OCI-LY1 (cell line): Measurements from ENCODE around the gene CS.
A peak's percentile ranks its signal among the peaks of the same experiment; 100 is the strongest.

Experiments
- H2AFZ ChIP-seq: fragments of 200-600 bp; sonication (generic), shearing (Covaris generic); 2 replicates; pipeline ENCODE4 v1.6.0; 2014; ENCODE audit warnings: antibody characterized with exemption, mild to moderate bottlenecking, low read length
- H3F3A ChIP-seq: fragments of 200-600 bp; sonication (generic), shearing (Covaris generic); 2 replicates; pipeline ENCODE4 v1.6.0; 2014; ENCODE audit warnings: mild to moderate bottlenecking, antibody characterized with exemption, low read length, moderate library complexity; ENCODE audit not compliant: insufficient read depth
- H3K27ac ChIP-seq: fragments of 200-600 bp; sonication (generic); 2 replicates; pipeline ENCODE4 v1.5.1; 2014; ENCODE audit warnings: low read length, mixed run types, mild to moderate bottlenecking, low read depth; ENCODE audit not compliant: poor library complexity, severe bottlenecking
- H3K27me3 ChIP-seq: fragments of 200-600 bp; sonication (generic); 2 replicates; pipeline ENCODE4 v1.6.0; 2014; ENCODE audit warnings: antibody characterized with exemption, mild to moderate bottlenecking, low read length, moderate library complexity; ENCODE audit not compliant: insufficient read depth
- H3K36me3 ChIP-seq: fragments of 200-600 bp; sonication (generic); 2 replicates; pipeline ENCODE4 v1.6.1; 2014; ENCODE audit warnings: mild to moderate bottlenecking, antibody characterized with exemption, low read length, moderate library complexity, mixed read lengths; ENCODE audit not compliant: insufficient read depth
- H3K4me1 ChIP-seq: fragments of 200-600 bp; sonication (generic); 2 replicates; pipeline ENCODE4 v1.5.1; 2014; ENCODE audit warnings: mild to moderate bottlenecking, low read length, moderate library complexity; ENCODE audit not compliant: insufficient read depth, severe bottlenecking
- H3K4me2 ChIP-seq: fragments of 200-600 bp; sonication (generic), shearing (Covaris generic); 2 replicates; pipeline ENCODE4 v1.6.1; 2014; ENCODE audit warnings: low read length
- H3K4me3 ChIP-seq: fragments of 200-600 bp; sonication (generic); 2 replicates; pipeline ENCODE4 v1.5.1; 2014; ENCODE audit warnings: low read length, low read depth, mild to moderate bottlenecking, mixed read lengths; ENCODE audit not compliant: poor library complexity, severe bottlenecking
- H3K79me2 ChIP-seq: fragments of 200-600 bp; shearing (Covaris generic); 2 replicates; pipeline ENCODE4 v1.6.1; 2016; ENCODE audit warnings: mixed run types, low read length, mixed read lengths; ENCODE audit not compliant: insufficient read depth
- H3K9ac ChIP-seq: fragments of 200-600 bp; sonication (generic), shearing (Covaris generic); 2 replicates; pipeline ENCODE4 v1.6.1; 2014; ENCODE audit warnings: mild to moderate bottlenecking, low read length, mixed read lengths
- H3K9me2 ChIP-seq: fragments of 200-600 bp; sonication (generic), shearing (Covaris generic); 2 replicates; pipeline ENCODE4 v1.6.1; 2014; ENCODE audit warnings: low read depth, mild to moderate bottlenecking, low read length, mixed read lengths
- H3K9me3 ChIP-seq: fragments of 200-600 bp; shearing (Covaris generic); 2 replicates; pipeline ENCODE4 v1.6.1; 2014; ENCODE audit warnings: low read length, mixed read lengths
- H4K20me1 ChIP-seq: fragments of 200-600 bp; sonication (generic), shearing (Covaris generic); 2 replicates; pipeline ENCODE4 v1.6.0; 2016; ENCODE audit warnings: mild to moderate bottlenecking, low read length; ENCODE audit not compliant: insufficient read depth
- CTCF ChIP-seq: fragments of 200-600 bp; sonication (generic), shearing (Covaris generic); IDR thresholded peaks from 2 replicates; pipeline ENCODE4 v1.5.1; 2017; ENCODE audit warnings: mild to moderate bottlenecking, antibody characterized with exemption, low read length, moderate library complexity, mixed read lengths
- EZH2 ChIP-seq: fragments of 200-600 bp; sonication (generic), shearing (Covaris generic); IDR thresholded peaks from 2 replicates; pipeline ENCODE4 v1.8.0; 2017; ENCODE audit warnings: borderline replicate concordance, mixed run types, mild to moderate bottlenecking, antibody characterized with exemption, low read length, moderate library complexity, mixed read lengths

CS gene

GRCh38 chr12:56341616-56342015, 41.5 kb upstream of the CS start:
- no peaks in the 10 kb centered on the region for H3K27me3 ChIP-seq
- no peaks in the 10 kb centered on the region for H3K9me3 ChIP-seq
- H3K9me2 ChIP-seq, result no peaks in the 10 kb centered on the region
- no peak overlapping the region for H3K4me2 ChIP-seq
- H3K27ac ChIP-seq, result peak overlapping the region; percentile 40
- no peaks in the 10 kb centered on the region for H3K79me2 ChIP-seq
- peaks cover 26% of the 10 kb centered on the region for H3K36me3 ChIP-seq
- no peaks in the 10 kb centered on the region for H3F3A ChIP-seq
- TF ChIP-seq CTCF (no peak), EZH2 (no peak)
- no peak overlapping the region for H2AFZ ChIP-seq
- H3K4me3 ChIP-seq, result no peak overlapping the region
- no peaks in the 10 kb centered on the region for H4K20me1 ChIP-seq
- no peak overlapping the region for H3K9ac ChIP-seq
- peaks cover 20% of the 10 kb centered on the region for H3K4me1 ChIP-seq

GRCh38 chr12:56339158-56339422, 39.0 kb upstream of the CS start:
- Histone ChIP-seq H4K20me1 (no peaks in the 10 kb centered on the region), H3K4me1 (peaks cover 32% of the 10 kb centered on the region), H2AFZ (no peak overlapping the region), H3K27me3 (no peaks in the 10 kb centered on the region), H3K4me2 (peak overlapping the region; percentile 9; the same call in 1 of the 2 replicates), H3K9ac (peak overlapping the region; percentile 15; the same call in 1 of the 2 replicates), H3K27ac (peak overlapping the region; percentile 76), H3K9me3 (no peaks in the 10 kb centered on the region), H3K9me2 (no peaks in the 10 kb centered on the region), H3F3A (no peaks in the 10 kb centered on the region), H3K4me3 (no peak overlapping the region), H3K79me2 (no peaks in the 10 kb centered on the region), H3K36me3 (peaks cover 13% of the 10 kb centered on the region)
- TF ChIP-seq CTCF (no peak), EZH2 (no peak)

GRCh38 chr12:56338308-56339157, 38.4 kb upstream of the CS start, which contains the start of gene IL23A:
Gene IL23A, plus strand, starts transcription at chr12:56338884. Its CDS starts 161 bp downstream, at chr12:56339045.
- TF ChIP-seq CTCF (no peak), EZH2 (no peak)
- Histone ChIP-seq H3K9me2 (no peaks in the 10 kb centered on the region), H3K27ac (peak within 1 kb of the TSS; percentile 76), H3K9ac (peak within 1 kb of the TSS; percentile 15; the same call in 1 of the 2 replicates), H3K4me3 (no peak within 1 kb of the TSS), H3K79me2 (no peaks in the 10 kb centered on the region), H3K4me1 (peaks cover 32% of the 10 kb centered on the region), H3K27me3 (no peaks in the 10 kb centered on the region), H3K4me2 (peak within 1 kb of the TSS; percentile 9; the same call in 1 of the 2 replicates), H3K9me3 (no peaks in the 10 kb centered on the region), H3F3A (no peaks in the 10 kb centered on the region), H4K20me1 (no peaks in the 10 kb centered on the region), H3K36me3 (peaks cover 8% of the 10 kb centered on the region), H2AFZ (no peak within 1 kb of the TSS)
